Fibroblast of skin of right quadriceps (primary cell): Measurements from ENCODE around the gene PIK3CD.

Experiments used
- DNase-seq: peaks from one replicate; pipeline ENCODE4 v3.0.0-alpha.2; 2013

Gene PIK3CD

DNA sequence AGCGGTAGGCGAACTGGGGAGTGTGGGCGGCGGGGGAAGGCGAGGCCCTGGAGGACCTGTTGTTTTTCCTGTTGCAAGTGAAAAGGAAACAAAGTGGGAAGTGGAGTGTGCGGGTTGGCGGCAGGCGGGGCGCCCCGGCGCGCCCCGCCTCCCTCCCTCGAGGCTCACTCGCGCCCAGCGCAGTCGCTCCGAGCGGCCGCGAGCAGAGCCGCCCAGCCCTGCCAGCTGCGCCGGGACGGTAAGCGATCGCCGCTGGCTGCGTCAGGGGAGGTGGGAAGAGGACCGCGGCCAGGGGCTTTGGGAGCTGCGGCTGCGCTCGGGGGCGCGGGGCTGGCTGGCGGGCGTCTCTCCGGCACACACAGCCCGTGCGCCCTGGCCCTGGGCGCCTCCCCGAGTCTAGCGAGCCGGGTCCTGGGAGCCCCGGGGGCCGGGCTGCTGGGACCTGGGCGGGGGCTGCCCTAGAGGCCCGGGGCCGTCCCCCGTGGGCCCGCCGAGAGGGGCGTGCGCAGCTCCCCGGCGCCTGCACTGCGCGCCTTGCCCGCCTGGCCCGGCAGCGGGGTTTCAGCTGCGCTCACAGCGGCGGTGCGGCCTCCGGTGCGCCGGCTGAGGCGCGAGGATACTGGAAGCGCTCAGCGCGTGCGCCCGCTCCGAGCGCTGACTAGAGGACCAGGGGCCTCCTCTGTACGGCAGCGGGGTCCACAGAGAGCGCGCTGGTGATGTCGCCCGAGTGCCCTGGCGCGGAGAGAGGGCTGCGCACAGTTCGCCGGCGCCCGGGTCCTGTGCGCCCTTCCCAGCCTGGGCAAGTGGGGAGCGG, at the start of gene PIK3CD:
TSS of gene PIK3CD (plus strand) at position 167 of the 814 bp plus-strand sequence. CDS start 58,725 bp downstream, outside the sequence.
- peak; percentile 47 for DNase-seq

DNA sequence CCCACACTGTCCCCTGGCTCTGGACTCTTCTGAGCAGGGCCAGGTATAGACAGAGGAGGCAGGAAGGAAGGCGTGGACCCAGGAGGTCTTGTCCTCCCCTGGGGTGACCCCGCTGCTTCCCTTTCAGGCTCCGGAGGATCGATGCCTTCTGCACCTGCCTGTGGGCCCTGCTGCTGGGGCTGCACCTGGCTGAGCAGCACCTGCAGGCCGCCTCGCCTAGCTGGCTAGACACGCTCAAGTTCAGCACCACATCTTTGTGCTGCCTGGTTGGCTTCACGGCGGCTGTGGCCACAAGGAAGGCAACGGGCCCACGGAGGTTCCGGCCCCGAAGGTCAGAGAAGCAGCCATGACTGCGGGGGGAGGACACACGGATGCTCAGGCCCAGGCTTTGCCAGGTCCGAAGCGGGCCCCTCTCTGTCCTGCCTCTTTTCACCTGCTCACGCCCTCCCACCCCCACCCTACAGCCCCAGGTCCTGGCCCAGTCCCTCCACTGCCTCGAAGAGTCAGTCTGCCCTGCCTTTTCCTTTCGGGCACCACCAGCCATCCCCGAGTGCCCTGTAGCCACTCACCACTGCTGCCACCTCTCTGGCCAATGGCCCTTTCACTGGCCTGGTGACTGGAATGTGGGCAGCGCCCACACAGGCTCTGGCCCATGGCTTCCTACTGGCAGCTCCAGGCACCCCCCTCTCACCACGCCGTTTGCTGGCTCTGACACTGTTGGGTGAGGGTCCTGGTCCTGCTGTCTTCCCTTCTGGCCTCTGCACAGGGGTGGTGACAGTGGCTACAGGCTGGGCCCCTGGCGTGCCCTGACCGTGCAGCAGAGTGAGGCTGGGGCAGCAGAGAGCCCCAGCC, 49.4 kb upstream of the PIK3CD start:
- no peak for DNase-seq

DNA sequence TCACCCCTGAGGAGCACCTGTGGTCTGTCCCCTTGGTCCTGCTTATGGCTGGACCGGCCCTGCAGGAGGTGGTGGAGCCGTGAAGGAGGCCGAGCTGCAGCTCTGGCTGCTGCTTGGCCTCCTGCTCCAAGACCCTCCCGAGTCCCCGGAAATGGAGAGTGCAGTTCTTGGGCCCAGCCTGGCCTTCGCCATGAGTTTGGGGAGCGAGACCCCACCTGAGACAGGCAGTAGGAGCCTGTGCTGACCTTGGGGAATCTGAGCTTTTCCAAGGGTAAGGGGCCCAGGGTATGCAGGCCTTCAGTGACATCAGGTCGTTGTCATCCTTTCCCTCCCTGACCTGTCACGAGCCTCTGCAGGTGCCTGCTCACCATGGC, 48.8 kb upstream of the PIK3CD start:
- DNase-seq, result no peak

DNA sequence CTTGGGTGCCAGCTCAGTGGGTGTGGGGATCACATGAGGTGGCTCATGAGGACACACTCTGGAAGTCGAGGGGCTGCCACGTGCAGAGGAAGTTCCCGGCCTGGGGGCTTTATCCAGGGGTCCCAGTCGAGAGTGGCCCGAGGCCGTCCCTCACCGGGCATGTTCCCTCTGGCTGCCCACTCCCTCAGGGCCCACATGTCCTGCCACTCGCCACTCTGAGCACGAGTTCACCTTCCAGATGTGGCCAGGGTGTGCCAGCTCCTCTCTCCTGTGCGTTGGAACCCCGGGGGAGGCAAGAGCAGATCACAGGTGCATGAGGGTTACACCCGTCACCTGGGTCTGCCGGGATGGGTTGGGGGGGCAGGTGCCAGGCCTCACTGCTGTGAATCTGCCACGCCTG, 48.2 kb upstream of the PIK3CD start:
- DNase-seq, result no peak

DNA sequence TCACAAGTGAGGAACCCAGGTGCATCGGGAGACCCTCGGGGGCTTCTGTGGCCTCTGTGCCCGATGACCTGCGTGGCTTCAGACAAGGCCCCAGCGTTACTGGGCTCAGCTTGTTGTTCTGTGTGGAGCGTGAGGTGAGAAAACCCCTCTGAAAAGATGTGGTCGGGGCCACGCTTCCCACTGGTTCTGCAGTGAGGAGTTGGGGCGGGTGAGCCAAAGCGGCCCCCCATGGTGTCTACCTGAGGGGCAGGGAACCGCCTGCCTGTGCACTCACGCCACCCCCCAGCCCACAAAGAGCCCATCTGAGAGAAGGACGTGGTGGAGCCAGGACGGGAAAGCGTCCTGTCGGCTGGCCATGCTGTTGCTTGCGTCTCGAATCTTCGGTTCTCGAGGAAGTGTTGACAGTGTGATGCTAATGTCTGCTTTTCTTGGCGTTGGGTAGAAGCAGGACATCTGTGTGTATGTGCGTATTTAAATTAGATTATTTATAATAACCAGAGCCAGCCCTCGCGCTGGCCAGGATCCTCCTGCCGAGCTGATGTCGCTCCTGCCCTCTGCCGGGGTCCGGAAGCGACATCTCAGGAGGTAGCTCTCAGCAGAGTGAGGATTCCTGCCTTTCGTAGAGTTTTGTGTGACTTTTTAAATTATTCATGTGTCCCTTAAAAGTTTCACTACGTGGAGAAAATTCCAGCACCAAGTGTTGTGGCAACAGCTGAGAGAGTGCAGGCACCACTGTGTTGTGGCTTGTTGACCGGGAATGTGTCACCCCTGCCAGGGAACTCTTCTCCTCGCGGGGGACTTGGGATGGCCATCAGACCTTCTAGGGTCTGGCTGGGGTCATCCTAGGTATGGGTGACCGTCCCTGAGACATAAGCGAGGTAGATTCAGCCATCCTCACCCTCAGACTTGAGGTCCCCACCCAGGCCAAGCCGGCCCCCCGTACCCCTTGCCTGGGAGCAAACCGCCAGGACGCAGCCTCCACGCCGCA, 47.5 kb upstream of the PIK3CD start:
- DNase-seq, result no peak

DNA sequence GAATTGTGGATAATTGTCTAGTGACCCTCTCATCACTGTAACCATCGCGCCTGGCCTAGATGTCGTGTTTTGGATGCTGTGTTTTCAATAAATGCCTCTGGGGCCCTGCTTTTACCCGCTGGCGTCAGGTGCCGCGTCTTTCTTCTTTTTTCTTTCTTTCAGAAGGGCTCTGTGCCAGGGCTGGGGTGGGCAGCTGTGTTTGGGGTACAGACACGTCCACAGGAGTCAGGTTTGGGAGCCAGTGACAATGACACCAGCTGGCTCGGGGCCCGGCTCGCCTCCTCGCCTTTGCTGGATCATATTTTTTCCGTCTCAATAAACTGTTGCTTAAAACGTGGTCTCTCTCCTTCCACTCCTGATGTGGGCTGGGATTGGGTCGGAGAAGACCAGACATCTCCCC, 46.7 kb upstream of the PIK3CD start:
- DNase-seq, result no peak

DNA sequence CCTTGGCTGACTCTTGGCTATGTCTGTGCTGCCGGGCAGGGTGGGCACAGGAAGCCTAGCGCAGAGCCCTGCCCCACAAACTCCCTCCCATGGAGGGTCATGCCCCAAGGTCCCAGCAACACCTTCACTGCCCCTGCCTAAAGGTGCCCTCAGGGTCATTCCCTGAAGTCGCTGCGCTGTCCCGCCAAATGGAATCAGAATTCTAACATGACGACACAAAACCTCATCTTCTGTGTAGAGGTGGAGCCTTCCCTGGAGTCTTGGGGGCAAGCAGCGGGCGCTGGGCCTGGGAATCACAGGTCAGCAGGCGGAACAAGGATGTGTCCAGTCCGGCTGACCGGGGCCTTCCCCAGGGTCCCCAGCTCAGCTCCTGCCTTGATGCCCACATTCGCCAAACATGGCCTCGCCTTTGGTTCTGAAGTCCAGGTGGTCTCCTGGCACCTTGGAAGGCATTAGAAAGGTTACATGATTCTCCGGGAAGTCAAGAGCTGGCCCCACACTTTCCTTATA, 45.5 kb upstream of the PIK3CD start:
- no peak for DNase-seq

DNA sequence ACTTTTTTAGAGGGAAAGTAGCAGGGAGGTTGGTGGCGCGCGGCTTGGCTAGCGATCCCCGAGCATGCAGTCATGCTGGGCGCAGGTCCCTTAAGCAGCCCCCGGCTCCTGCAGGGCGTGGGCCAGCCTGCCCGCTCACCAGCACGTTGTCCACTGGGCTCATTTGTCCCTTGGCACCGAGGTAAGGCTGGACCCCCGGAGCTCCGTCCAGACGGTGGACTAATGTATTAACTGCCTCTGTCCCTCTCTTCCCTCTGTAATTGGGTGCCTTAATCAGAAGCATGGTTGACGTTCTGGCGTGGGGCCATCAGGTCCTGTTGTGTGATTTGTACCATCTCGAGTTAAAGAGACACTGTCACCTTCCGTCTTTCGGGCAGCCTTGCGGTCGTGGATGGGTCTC, 45.1 kb upstream of the PIK3CD start:
- DNase-seq, result no peak

DNA sequence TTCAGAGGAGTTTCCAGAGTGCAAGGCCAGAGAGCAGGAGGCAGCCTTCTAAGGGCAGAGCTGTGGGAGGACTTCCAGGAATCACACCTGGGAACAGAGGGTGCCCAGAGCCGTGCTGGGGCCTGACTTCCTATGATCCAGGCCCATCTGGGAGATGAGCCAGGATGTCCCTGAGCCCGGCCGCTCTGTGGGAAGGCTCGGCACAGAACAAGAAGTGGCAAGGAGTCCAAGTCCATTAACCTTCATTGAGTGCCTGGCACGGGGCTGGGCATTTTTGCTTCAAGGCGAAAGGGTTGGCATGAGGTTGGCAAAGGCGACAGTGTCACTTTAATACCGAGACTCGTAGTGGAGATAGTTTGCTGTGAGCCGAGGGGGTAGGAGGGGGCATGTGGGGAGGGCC, 44.6 kb upstream of the PIK3CD start:
- no peak for DNase-seq

DNA sequence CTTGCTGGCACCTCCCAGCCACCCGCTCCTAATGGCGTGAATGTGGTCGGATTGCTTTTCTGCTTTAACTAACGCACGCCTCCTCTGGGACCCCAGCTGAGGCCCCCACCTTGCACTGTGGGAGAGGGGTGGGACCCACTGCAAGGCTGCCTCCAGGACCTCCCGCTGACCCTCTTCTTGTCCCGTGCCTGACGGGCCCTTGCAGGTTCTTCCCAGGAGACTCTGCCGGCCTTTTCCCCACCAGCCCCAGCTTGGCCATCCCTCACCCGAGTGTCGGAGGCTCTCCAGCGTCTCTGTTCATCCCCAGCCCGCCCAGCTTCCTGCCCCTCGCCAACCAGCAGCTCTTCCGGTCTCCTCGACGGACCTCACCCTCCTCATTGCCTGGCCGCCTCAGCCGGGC, 44.2 kb upstream of the PIK3CD start:
- no peak for DNase-seq

DNA sequence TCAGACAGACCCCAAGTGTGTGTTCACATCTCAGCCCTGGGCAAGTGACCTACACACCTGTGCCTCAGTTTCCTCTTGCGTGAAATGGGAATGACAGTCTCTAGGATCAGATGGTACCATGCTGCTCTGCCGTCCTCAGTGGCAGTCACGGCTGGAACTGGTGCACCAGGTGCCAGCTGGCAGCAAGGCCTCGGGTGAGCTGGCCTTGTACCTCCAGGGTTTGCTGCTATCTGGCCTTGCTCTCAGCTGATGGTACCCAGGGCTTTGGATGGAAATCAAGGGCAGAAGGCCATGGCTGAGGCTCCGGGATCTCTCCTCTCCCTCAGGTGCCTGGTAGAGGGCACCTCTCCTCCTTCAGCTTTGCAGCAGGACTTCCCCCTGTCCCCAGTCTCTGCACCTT, 41.5 kb upstream of the PIK3CD start:
- no peak for DNase-seq

DNA sequence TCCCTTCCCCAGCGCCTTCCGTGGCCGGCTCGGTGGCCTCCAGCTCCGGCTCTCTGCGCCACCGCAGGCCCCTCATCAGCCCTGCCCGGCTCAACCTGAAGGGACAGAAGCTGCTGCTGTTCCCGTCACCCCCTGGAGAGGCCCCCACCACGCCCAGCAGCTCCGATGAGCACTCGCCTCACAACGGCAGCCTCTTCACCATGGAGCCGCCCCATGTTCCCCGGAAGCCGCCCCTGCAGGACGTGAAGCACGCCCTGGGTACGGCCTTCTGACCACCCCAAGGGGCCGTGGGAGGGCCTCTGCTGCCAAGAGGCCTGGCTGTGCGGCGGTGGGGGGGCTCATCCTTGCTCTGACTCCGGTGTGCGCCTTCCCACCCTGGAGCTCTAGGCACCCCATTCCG, 41.0 kb upstream of the PIK3CD start:
- no peak for DNase-seq

DNA sequence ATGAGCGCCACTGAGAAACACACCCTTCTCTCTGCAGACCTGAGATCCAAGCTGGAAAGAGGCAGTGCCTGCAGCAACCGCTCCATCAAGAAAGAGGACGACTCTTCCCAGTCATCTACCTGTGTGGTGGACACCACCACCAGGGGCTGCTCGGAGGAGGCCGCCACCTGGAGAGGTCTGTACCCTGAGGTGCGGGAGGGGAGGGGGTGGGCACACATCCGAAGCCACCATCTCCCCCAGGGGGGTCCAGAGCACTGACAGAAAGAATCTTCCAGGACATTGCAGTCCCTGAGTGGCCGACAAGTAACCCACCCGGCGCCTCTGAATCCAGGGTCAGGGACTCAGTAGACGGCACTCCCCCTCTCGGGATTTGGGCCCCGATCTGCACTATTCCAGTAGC, 39.8 kb upstream of the PIK3CD start:
- DNase-seq, result no peak

DNA sequence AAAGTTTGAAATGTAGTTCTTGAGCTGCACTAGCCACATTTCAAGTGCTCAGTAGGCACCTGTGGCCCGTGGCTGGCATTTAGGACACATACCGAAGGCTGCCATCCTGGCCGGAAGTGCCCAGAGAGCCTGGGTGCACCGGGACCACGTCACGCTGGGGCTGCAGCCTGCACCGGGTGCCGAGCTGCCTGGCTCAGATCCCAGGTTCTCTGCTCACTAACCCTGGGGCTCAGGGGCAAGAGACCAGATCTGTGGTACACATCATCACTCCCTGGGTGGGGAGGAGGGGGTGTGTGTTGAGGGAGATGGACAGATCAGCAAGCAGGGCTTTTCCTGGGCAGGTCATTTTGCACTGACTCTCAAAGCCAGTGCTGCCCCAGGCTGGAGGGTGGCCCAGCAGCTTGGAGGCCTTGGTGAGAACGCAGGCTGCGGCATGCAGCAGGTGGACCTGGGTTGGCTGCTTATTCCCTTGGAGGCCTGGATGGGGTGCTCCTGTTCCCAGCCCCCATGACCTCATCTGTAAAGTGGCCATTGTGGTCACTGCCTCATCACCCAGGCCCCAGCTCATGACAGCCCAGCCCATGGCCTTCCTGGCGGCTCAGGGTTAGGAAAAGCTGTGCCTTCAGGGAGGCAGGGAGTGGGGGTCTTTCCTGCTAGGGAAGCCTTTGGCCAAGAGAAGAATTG, 39.2 kb upstream of the PIK3CD start:
- DNase-seq, result no peak

DNA sequence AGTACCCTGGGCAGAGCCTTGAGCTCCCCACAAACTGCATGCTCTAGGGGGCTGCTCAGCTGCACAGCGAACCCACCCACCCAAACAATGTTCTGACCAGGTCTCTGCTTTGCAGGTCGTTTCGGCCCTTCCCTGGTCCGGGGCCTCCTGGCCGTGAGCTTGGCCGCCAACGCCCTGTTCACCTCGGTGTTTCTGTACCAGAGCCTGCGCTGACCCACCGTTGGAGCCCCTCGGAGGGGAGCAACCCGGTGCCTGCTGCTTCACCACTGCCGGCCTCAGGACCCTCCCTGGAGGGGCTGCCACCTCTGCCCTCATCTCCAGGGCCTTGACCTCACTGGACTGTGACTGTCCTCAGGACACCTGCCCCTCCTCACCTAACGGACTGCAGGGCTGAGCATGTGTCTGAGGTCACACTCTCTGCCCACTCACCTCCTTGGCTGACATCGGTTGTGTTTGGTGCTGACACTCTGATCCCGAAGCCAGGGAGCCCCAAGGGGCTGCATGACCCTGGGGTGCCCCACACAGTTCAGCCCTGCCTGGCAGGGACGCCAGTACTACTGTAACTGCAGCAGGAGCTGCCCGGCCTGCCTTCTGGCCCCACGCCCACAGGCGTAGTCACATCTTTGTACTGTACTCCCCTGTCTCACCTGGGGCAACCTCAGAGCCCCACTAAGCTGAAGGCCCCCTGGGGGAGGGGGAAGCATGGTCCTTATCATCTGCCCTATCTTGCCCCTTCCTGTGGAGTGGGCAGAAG, 38.5 kb upstream of the PIK3CD start:
- DNase-seq, result no peak

DNA sequence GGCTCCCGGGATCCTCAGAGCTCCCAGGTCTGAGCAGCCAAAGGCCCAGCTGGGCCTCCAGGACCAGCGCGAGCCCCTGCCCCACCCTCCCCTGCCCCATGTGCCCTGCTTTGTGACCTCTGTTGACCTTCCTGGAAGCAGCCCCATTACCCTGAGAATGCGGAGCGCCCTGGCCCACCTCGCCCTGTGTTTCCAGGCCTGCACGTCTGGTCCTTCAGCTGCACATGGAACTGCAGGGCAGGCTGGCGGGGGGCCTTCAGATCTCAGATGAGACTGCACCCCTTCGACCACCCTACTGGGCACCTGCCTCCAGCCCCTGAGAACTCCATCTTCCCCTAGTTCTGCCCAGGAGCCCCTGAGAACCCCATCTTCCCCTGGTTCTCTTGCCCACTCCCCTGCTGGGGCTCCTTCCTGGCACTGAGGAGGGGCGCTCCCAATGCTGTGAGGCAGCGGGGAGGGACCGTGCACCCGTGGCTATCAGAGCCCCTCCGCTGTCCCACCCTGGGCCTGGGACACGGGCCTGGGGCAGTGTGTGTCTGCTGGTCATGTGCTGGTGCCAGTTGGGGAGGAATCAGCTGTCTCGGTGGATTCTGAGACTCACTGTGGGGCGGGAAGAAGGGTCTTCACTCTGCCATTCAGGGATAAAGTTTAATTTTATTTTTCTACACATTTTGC, 37.8 kb upstream of the PIK3CD start:
- no peak for DNase-seq

DNA sequence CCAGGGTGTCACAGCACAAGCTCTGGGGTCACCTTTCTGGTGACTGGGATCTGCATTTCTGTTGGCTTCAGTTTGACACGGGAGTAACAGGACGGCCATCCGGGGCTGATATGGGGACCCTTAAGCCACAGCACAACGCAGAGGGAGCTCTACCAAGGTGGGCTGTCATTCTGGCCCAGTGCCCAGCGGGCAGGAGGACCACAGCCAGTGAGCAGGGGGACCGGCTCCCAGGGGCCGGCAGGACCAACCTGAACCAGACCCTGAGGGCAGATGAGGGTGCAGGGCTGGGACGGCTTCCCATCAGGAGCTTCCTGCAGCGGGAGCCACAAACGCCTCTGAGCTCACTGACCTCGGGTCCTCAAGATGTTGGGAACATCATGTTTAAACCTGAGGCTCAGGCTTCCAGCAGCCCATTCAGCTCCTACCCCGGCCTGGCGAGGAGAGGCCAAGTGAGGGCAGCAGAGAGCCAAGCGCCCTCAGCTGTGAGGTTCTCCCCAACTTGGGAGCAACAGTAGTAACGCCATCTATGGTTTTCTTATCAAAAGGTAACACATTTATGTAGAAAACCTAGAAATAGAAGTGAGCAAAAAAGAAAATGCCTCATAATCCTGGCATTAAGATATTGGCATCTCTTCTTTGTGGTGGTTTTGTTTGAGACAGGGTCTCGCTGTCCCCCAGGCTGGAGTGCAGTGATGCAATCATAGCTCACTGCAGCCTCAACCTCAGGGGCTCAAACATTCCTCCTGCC, 36.0 kb upstream of the PIK3CD start:
- peak; percentile 13 for DNase-seq

DNA sequence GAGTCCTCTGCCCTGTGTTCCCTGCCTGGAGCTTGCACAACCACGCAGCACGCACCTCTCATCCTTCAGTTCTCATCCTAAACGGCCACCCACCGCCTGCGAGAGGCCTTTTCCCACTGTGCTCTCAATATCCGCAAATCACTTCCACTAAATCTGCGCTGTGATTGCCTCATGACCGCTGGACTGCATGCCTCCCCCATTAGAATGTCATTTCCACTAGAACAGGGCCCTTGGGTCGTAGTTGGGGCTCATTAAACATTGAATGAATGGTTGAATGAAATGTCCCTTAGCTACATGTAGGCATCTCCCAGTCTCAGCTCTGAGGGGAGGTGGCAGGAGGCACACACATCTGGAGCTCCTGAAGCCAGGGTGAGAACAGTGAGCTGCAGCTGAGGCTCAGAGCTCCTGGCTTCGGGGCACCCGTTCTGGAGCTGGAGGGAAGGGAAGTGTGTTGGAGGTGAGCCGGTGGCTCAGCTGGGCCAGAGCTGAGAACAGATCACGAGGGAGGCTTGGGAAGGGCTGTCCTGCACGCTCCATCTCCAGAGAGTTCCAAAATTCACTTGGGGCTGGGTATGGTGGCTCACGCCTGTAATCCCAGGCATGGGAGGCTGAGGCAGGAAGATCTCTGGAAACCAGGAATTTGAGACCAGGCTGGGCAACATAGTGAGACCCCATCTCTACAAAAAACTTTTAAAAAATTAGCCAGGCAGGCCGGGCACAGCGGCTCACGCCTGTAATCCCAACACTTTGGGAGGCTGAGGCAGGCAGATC, 32.4 kb upstream of the PIK3CD start:
- DNase-seq, result no peak

DNA sequence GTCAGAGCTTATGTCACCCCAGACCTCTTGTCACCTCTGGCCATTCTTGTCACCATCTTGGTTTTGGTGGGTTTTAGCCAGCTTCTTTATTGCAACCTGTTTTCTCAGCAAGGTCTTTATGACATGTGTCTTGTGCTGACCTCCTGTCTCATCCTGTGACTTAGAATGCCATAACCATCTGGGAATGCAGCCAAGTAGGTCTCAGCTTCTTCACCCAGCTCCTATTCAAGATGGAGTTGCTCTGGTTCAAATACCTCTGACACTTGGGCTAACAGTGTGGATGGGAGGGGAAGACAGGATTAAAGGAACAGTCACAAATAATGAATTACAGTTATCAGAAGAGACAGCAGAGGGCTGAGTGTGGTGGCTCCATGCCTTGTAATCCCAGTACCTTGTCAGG, 30.5 kb upstream of the PIK3CD start:
- DNase-seq, result no peak
